Right kidney (tissue), 1 donor: ENCODE measurements around the gene CTSF.

Source experiments
- DNase-seq: peaks from one replicate; pipeline ENCODE4 v3.0.0-alpha.2; 2016

Gene CTSF

DNA sequence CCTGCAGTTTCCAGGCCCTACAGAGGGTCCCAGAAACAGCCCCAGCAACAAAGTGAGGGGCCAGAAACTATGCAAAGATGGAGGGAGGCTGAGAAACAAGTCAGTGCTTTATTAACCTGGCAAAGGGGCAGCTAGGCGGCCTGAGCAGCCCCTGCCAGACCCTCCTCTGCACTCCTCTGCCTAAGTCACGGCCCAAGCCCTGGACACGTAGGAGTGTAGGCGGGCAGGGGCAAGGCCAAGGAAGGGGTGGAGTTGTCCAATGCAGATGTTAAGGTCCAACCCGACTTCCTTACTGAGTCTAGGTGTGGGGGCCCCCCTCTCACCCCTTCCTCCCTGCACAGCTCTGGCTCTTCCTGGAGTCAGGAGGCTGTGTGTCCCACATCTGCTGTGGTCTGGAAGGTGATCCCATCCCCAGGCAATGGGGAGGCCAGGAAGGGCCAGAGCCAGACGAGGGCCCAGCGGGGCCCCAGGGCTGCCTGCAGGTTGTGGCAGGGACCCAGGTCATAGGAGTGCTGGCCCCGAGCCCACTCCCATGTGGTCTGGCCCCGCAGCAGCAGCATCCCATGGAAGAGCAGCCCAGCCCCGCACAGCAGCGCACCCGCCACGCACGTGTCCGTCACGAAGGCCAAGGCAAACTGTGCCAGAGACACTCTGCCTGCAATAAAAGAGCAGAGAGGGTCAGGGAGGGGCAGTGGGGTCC is 29.1 kb downstream of the CTSF start:
- no peak for DNase-seq

- no peak for DNase-seq
These were observed 35.6 kb downstream of the CTSF start for GRCh38 chr11:66532784-66533183.

GRCh38 chr11:66531841-66532240 is 36.6 kb downstream of the CTSF start:
- no peak for DNase-seq

- DNase-seq, result no peak
These were observed 37.3 kb downstream of the CTSF start for GRCh38 chr11:66530927-66531709.

GRCh38 chr11:66529655-66530054 is 38.8 kb downstream of the CTSF start:
- no peak for DNase-seq

- no peak for DNase-seq
These were observed 39.3 kb downstream of the CTSF start for GRCh38 chr11:66529069-66529468.

- no peak for DNase-seq
These were observed 43.9 kb downstream of the CTSF start for GRCh38 chr11:66524304-66525040.

DNA sequence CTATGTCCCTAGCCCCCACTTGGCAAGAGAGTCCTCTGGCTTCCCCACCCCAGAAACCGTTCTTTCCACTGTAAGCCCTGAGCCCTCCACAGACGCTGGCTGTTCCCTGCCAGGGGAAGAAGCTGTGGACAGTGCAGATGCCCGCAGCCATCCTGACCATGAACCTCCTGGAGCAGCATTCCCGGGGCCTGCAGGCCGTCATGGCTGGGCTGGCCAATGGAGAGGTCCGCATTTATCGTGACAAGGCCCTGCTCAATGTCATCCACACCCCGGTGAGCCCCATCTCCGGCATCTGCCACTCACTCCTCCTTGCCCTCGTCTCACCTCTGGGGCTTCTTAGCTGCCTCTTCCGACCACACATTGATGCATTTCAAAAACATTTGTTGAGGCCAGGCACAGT is 44.8 kb downstream of the CTSF start:
- DNase-seq, result no peak
